Mesenchymal stem cell (in vitro differentiated cells and primary cell): ENCODE measurements around the gene ASB7.
"Not testable (repeated sequence)": the region's sequence is repeated elsewhere in the genome, so short reads cannot be mapped to it uniquely, and the experiment has no call there.

ENCODE experiments used
- DNase-seq: peaks from one replicate; pipeline ENCODE4 v3.0.0-alpha.2; 2013
- H2AFZ ChIP-seq: one replicate; pipeline ENCODE4 v1.6.1; 2013; ENCODE audit warnings: low read depth, mild to moderate bottlenecking, control low read depth, inconsistent platforms, low read length, moderate library complexity
- H2AK5ac ChIP-seq: 2 replicates; pipeline ENCODE4 v1.6.1; 2013; ENCODE audit warnings: low read length, moderate library complexity, mild to moderate bottlenecking, inconsistent platforms; ENCODE audit not compliant: severe bottlenecking
- H2BK120ac ChIP-seq: one replicate; pipeline ENCODE4 v1.6.1; 2013; ENCODE audit warnings: low read depth, mild to moderate bottlenecking, inconsistent platforms, low read length, moderate library complexity
- H2BK12ac ChIP-seq, 2 experiments: one replicate each; pipeline ENCODE4 v1.6.1; 2013; ENCODE audit warnings: inconsistent platforms in 2 of 2, low read length in 2 of 2, mild to moderate bottlenecking in 2 of 2, moderate library complexity in 2 of 2, control low read depth in 1 of 2
- H2BK15ac ChIP-seq: one replicate; pipeline ENCODE4 v1.6.1; 2013; ENCODE audit warnings: mild to moderate bottlenecking, low read depth, inconsistent platforms; ENCODE audit not compliant: poor library complexity, severe bottlenecking
- H2BK5ac ChIP-seq: 2 replicates; pipeline ENCODE4 v1.6.1; 2013; ENCODE audit warnings: low read depth, mild to moderate bottlenecking, low read length, control low read depth, inconsistent platforms; ENCODE audit not compliant: poor library complexity, severe bottlenecking
- H3K14ac ChIP-seq, 2 experiments: one replicate each; pipeline ENCODE4 v1.6.1; 2013; ENCODE audit warnings: inconsistent platforms in 2 of 2, low read length in 2 of 2, control low read depth in 1 of 2, mild to moderate bottlenecking in 1 of 2, moderate library complexity in 1 of 2
- H3K18ac ChIP-seq, 2 experiments: one replicate each; pipeline ENCODE4 v1.6.1; 2013; ENCODE audit warnings: inconsistent platforms in 2 of 2, low read length in 2 of 2, control low read depth in 1 of 2, low read depth in 1 of 2, mild to moderate bottlenecking in 1 of 2
- H3K23ac ChIP-seq, 2 experiments: one replicate each; pipeline ENCODE4 v1.6.1; 2013; ENCODE audit warnings: inconsistent platforms in 2 of 2, low read length in 2 of 2, mild to moderate bottlenecking in 2 of 2, moderate library complexity in 2 of 2, control low read depth in 1 of 2
- H3K27ac ChIP-seq: 2 replicates; pipeline ENCODE4 v1.5.1; 2013; ENCODE audit warnings: mild to moderate bottlenecking, moderate library complexity, low read length, control low read depth, inconsistent platforms; ENCODE audit not compliant: poor library complexity, severe bottlenecking
- H3K27me3 ChIP-seq, 2 experiments: 2 replicates each; pipeline versions ENCODE4 v1.6.1 to v1.7.0; 2013; ENCODE audit warnings: low read length in 2 of 2, mild to moderate bottlenecking in 2 of 2, moderate library complexity in 2 of 2, control low read depth in 1 of 2, inconsistent platforms in 1 of 2; ENCODE audit not compliant: control insufficient read depth in 1 of 2, insufficient read depth in 1 of 2
- H3K36me3 ChIP-seq, 2 experiments: 2 replicates each; pipeline versions ENCODE4 v1.6.1 to v1.7.0; 2013; ENCODE audit warnings: low read length in 2 of 2, control low read depth in 1 of 2, inconsistent platforms in 1 of 2, low read depth in 1 of 2, mild to moderate bottlenecking in 1 of 2; ENCODE audit not compliant: insufficient read depth in 2 of 2, control insufficient read depth in 1 of 2
- H3K4ac ChIP-seq, 2 experiments: one replicate each; pipeline ENCODE4 v1.6.1; 2013; ENCODE audit warnings: inconsistent platforms in 2 of 2, low read length in 2 of 2, mild to moderate bottlenecking in 2 of 2, moderate library complexity in 2 of 2, control low read depth in 1 of 2, low read depth in 1 of 2
- H3K4me1 ChIP-seq: 2 replicates; pipeline ENCODE4 v1.6.1; 2013; ENCODE audit warnings: low read depth, low read length, control low read depth; ENCODE audit not compliant: control insufficient read depth, insufficient read depth
- H3K4me2 ChIP-seq: 2 replicates; pipeline ENCODE4 v1.6.1; 2013; ENCODE audit warnings: low read length, mild to moderate bottlenecking, inconsistent platforms; ENCODE audit not compliant: poor library complexity, severe bottlenecking
- H3K4me3 ChIP-seq, 2 experiments: 2 replicates each; pipeline versions ENCODE4 v1.5.1 to v1.7.0; 2013; ENCODE audit warnings: low read length in 2 of 2, mild to moderate bottlenecking in 2 of 2, control low read depth in 1 of 2, low read depth in 1 of 2; ENCODE audit not compliant: insufficient read depth in 1 of 2
- H3K79me1 ChIP-seq: replicated peaks from 2 replicates; pipeline ENCODE4 v1.6.1; 2013; ENCODE audit warnings: mild to moderate bottlenecking, control low read depth, low read length, inconsistent platforms; ENCODE audit not compliant: poor library complexity, severe bottlenecking
- H3K9ac ChIP-seq: 2 replicates; pipeline ENCODE4 v1.7.0; 2013; ENCODE audit warnings: mild to moderate bottlenecking, low read length, moderate library complexity
- H3K9me3 ChIP-seq: 2 replicates; pipeline ENCODE4 v1.7.0; 2013; ENCODE audit warnings: mild to moderate bottlenecking, low read length; ENCODE audit not compliant: control insufficient read depth
- H4K8ac ChIP-seq: one replicate; pipeline ENCODE4 v1.6.1; 2013; ENCODE audit warnings: inconsistent platforms, mild to moderate bottlenecking, low read length, moderate library complexity
- H4K91ac ChIP-seq: one replicate; pipeline ENCODE4 v1.6.1; 2013; ENCODE audit warnings: mild to moderate bottlenecking, low read length, inconsistent platforms
- WGBS: methylation state at CpG from one replicate; pipeline ENCODE4 v1.1.7; 2013; ENCODE audit warnings: mixed read lengths; 5-methylcytosine and 5-hydroxymethylcytosine counted together

ASB7 gene

GRCh38 chr15:100671124-100671680 lies 68.8 kb downstream of the ASB7 start:
- Histone ChIP-seq H3K4ac (no peak overlapping the region), H3K4me3 (no peak overlapping the region), H2AK5ac (no peak overlapping the region), H2BK12ac (peak overlapping the region in 1 of 2 experiments; percentile 1), H3K36me3 (peaks cover 0 to 3% of the 10 kb centered on the region in 2 experiments), H3K79me1 (no peaks in the 10 kb centered on the region), H3K27ac (no peak overlapping the region), H3K4me2 (no peak overlapping the region), H3K23ac (no peak overlapping the region), H3K9ac (peak overlapping the region; percentile 75), H3K14ac (no peak overlapping the region), H2BK120ac (no peak overlapping the region), H2BK5ac (no peak overlapping the region), H3K4me1 (no peaks in the 10 kb centered on the region), H3K18ac (no peak overlapping the region), H2BK15ac (no peak overlapping the region), H2AFZ (no peak overlapping the region), H4K8ac (no peak overlapping the region), H3K27me3 (peaks cover 0 to 4% of the 10 kb centered on the region in 2 experiments), H4K91ac (no peak overlapping the region), H3K9me3 (no peaks in the 10 kb centered on the region)
- 94% methylated on average over 15 of the region's 15 CpGs for WGBS
- DNase-seq: no peak

DNA sequence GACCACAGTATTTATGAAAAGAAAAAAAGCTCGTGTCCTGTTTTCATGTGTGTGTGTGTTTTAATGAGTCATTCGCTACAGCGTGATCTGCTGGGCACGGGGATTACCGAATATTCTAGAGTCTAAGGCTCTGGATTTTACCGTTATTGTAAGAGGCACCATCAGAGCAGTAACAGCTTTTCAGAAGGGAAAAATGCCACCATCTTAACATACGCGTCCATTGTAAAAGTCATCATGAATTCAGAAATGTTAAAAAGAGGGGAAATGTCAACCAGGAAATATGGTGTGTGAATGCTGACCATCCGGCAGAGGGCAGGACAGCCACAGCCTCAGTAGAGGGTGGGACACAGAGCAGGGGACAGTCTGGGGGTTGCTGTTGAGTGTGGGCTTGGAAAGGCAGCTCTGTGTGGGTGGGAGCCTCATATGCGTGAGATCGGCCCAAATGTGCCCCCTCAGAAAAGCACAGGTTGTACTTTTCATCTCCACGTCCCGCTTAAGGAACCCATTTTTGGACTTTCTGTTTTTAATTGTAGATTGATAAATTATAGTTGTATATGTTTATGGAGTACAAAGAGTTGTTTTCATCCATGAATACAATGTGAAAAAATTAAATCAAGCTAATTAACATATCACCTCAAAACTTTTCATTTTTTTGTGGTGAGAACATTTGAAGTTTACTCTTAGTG lies 69.6 kb downstream of the ASB7 start:
- Histone ChIP-seq H3K27ac (no peak overlapping the region), H2BK120ac (no peak overlapping the region), H2BK15ac (no peak overlapping the region), H4K91ac (no peak overlapping the region), H2BK12ac (peak overlapping the region in 1 of 2 experiments; percentile 9), H2AK5ac (no peak overlapping the region), H2BK5ac (no peak overlapping the region), H3K4me3 (peak overlapping the region in 1 of 2 experiments; percentile 20), H3K9ac (peak overlapping the region; percentile 75), H3K18ac (no peak overlapping the region), H3K4me1 (no peaks in the 10 kb centered on the region), H3K27me3 (peaks cover 0 to 4% of the 10 kb centered on the region in 2 experiments), H3K23ac (no peak overlapping the region), H3K14ac (no peak overlapping the region), H3K4ac (no peak overlapping the region), H2AFZ (no peak overlapping the region), H4K8ac (no peak overlapping the region), H3K36me3 (peaks cover 0 to 3% of the 10 kb centered on the region in 2 experiments), H3K4me2 (no peak overlapping the region), H3K9me3 (no peaks in the 10 kb centered on the region), H3K79me1 (no peaks in the 10 kb centered on the region)
- peak; percentile 70 for DNase-seq
- WGBS: 60% methylated on average over 11 of the region's 13 CpGs

- Histone ChIP-seq H2BK120ac (no peak overlapping the region), H3K27ac (no peak overlapping the region), H3K9ac (peak overlapping the region; percentile 75), H3K9me3 (no peaks in the 10 kb centered on the region), H3K27me3 (peaks cover 0 to 4% of the 10 kb centered on the region in 2 experiments), H3K23ac (no peak overlapping the region), H3K4me1 (no peaks in the 10 kb centered on the region), H3K4me2 (no peak overlapping the region), H4K91ac (no peak overlapping the region), H2BK5ac (no peak overlapping the region), H3K4ac (no peak overlapping the region), H3K14ac (no peak overlapping the region), H2AFZ (no peak overlapping the region), H2BK12ac (no peak overlapping the region), H2BK15ac (no peak overlapping the region), H3K79me1 (no peaks in the 10 kb centered on the region), H3K18ac (peak overlapping the region in 1 of 2 experiments; percentile 21), H2AK5ac (no peak overlapping the region), H3K4me3 (no peak overlapping the region), H3K36me3 (peaks cover 0 to 3% of the 10 kb centered on the region in 2 experiments), H4K8ac (no peak overlapping the region)
- WGBS: 73% methylated on average over 2 of the region's 5 CpGs
- DNase-seq: no peak
These were observed 70.6 kb downstream of the ASB7 start for GRCh38 chr15:100672959-100673358.

DNA sequence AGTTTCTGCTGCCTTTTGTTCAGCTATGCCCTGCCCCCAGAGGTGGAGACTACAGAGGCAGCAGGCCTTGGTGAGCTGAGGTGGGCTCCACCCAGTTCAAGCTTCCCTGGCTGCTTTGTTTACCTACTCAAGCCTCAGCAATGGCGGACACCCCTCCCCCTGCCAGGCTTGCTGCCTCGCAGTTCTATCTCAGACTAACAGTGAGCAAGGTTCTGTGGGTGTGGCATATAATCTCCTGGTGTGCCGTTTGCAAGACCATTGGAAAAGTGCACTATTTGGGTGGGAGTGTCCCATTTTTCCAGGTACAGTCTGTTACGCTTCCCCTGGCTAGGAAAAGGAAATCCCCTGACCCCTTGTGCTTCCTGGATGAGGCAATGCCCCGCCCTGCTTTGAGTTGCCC lies 76.8 kb downstream of the ASB7 start:
- not testable (repeated sequence) for H4K8ac ChIP-seq, H2BK120ac ChIP-seq, H2BK15ac ChIP-seq, H2AFZ ChIP-seq, H3K4me2 ChIP-seq, H2BK12ac ChIP-seq, H3K79me1 ChIP-seq, H3K27ac ChIP-seq, H3K4ac ChIP-seq, H2AK5ac ChIP-seq, H3K18ac ChIP-seq, H3K36me3 ChIP-seq, DNase-seq, H3K4me1 ChIP-seq, H2BK5ac ChIP-seq, H3K9ac ChIP-seq, H3K27me3 ChIP-seq, H3K4me3 ChIP-seq, H3K14ac ChIP-seq, H3K23ac ChIP-seq, H3K9me3 ChIP-seq
- H4K91ac ChIP-seq: peak overlapping the region; percentile 27
- 94% methylated on average over 5 of the region's 5 CpGs for WGBS
